GM19328 (cell line): ENCODE measurements around the gene CTIF.
"Not testable (repeated sequence)": the region's sequence is repeated elsewhere in the genome, so short reads cannot be mapped to it uniquely, and the experiment has no call there.

Experiments used
- ATAC-seq: cut with Tn5 transposase; IDR thresholded peaks from one replicate; pipeline ENCODE4 v1.9.1; 2021; ENCODE audit warnings: mild to moderate bottlenecking, moderate library complexity; ENCODE audit not compliant: unreplicated experiment

CTIF gene

GRCh38 chr18:48638896-48639771 lies 100.3 kb downstream of the CTIF start:
- no peak for ATAC-seq

- ATAC-seq, result no peak
These were observed 101.1 kb downstream of the CTIF start for GRCh38 chr18:48639772-48640432.

GRCh38 chr18:48640566-48641270 lies 101.9 kb downstream of the CTIF start:
- ATAC-seq, result no peak

GRCh38 chr18:48641981-48642380 lies 103.2 kb downstream of the CTIF start:
- no peak for ATAC-seq

GRCh38 chr18:48642503-48642902 lies 103.7 kb downstream of the CTIF start:
- no peak for ATAC-seq

GRCh38 chr18:48643262-48643661 lies 104.4 kb downstream of the CTIF start:
- ATAC-seq, result no peak

GRCh38 chr18:48644029-48644428 lies 105.2 kb downstream of the CTIF start:
- ATAC-seq, result no peak

GRCh38 chr18:48645427-48646002 lies 106.7 kb downstream of the CTIF start:
- ATAC-seq, result no peak

- ATAC-seq, result no peak
These were observed 108.1 kb downstream of the CTIF start for GRCh38 chr18:48646976-48647375.

GRCh38 chr18:48649231-48649630 lies 110.4 kb downstream of the CTIF start:
- no peak for ATAC-seq

- ATAC-seq, result not testable (repeated sequence)
These were observed 115.8 kb downstream of the CTIF start for GRCh38 chr18:48654591-48654990.

GRCh38 chr18:48655508-48655907 lies 116.7 kb downstream of the CTIF start:
- no peak for ATAC-seq

GRCh38 chr18:48656176-48656575 lies 117.3 kb downstream of the CTIF start:
- ATAC-seq, result no peak

- ATAC-seq, result no peak
These were observed 117.8 kb downstream of the CTIF start for GRCh38 chr18:48656582-48656981.

- no peak for ATAC-seq
These were observed 118.8 kb downstream of the CTIF start for GRCh38 chr18:48657447-48658120.

- ATAC-seq, result no peak
These were observed 119.9 kb downstream of the CTIF start for GRCh38 chr18:48658721-48659120.

- no peak for ATAC-seq
These were observed 120.6 kb downstream of the CTIF start for GRCh38 chr18:48659188-48660009.

GRCh38 chr18:48660346-48661228 lies 121.8 kb downstream of the CTIF start:
- ATAC-seq, result no peak

- ATAC-seq, result no peak
These were observed 122.6 kb downstream of the CTIF start for GRCh38 chr18:48661421-48661820.
